PC-9 (cell line): ENCODE data around the gene CRIP1. TPM values are rescaled to one million over a fixed set of nuclear protein-coding genes. Genes with fewer than 3 reads are reported as not detected.

Experiments used
- BruUV-seq: library from RNA; stranded (reverse); fragments of 400-500 nt; replicated peaks from 2 replicates; lab custom pipeline; 2021; lab: Mats Ljungman, UMichigan
- CTCF ChIA-PET: fragments of 300-600 bp; sonication (Branson Sonifier 250); formaldehyde crosslinking; loops from one replicate; lab custom pipeline; 2022; ENCODE audit warnings: antibody characterized with exemption; lab: Charles Lee
- POLR2A ChIA-PET: fragments of 300-600 bp; sonication (Branson Sonifier 250); formaldehyde crosslinking; loops from one replicate; lab custom pipeline; 2022; ENCODE audit warnings: antibody characterized with exemption; ENCODE audit not compliant: unreplicated experiment; lab: Charles Lee
- DNase-seq, 2 experiments: peaks; one replicate each; pipeline versions ENCODE4 v3.0.0 to v3.0.0-alpha.2; 2015 to 2022; ENCODE audit warnings: mixed read lengths in 1 of 2
- H2AFZ ChIP-seq: fragments of 200-600 bp; sonication (generic); 2 replicates; pipeline ENCODE4 v1.8.1; 2017; ENCODE audit warnings: antibody characterized with exemption
- H3F3A ChIP-seq: fragments of 200-600 bp; sonication (generic); 2 replicates; pipeline ENCODE4 v1.8.1; 2017; ENCODE audit warnings: antibody characterized with exemption, mild to moderate bottlenecking, low read depth; ENCODE audit not compliant: insufficient read depth
- H3K27ac ChIP-seq: fragments of 200-600 bp; sonication (generic); 2 replicates; pipeline ENCODE4 v1.6.1; 2016; ENCODE audit warnings: mixed run types
- H3K27me3 ChIP-seq: fragments of 200-600 bp; sonication (generic); 2 replicates; pipeline ENCODE4 v1.6.1; 2016; ENCODE audit warnings: low read depth, mixed run types; ENCODE audit not compliant: insufficient read depth
- H3K36me3 ChIP-seq: fragments of 200-600 bp; sonication (generic); 2 replicates; pipeline ENCODE4 v1.6.1; 2016; ENCODE audit warnings: low read depth, mixed run types
- H3K4me1 ChIP-seq: fragments of 200-600 bp; sonication (generic); replicated peaks from 2 replicates; pipeline ENCODE4 v1.6.1; 2016; ENCODE audit warnings: mixed run types; ENCODE audit not compliant: insufficient read depth
- H3K4me2 ChIP-seq: fragments of 200-600 bp; sonication (generic); 2 replicates; pipeline ENCODE4 v1.6.1; 2017; ENCODE audit warnings: mixed run types
- H3K4me3 ChIP-seq: fragments of 200-600 bp; sonication (generic); 2 replicates; pipeline ENCODE4 v1.6.1; 2016; ENCODE audit warnings: mixed run types
- H3K79me2 ChIP-seq: fragments of 200-600 bp; sonication (generic); 2 replicates; pipeline ENCODE4 v1.6.1; 2017; ENCODE audit warnings: low read depth, mixed run types
- H3K9me2 ChIP-seq: fragments of 200-600 bp; sonication (generic); 2 replicates; pipeline ENCODE4 v1.8.1; 2017; ENCODE audit warnings: mild to moderate bottlenecking; ENCODE audit not compliant: insufficient read depth
- H3K9me3 ChIP-seq: fragments of 200-600 bp; sonication (generic); 2 replicates; pipeline ENCODE4 v1.8.1; 2016; ENCODE audit warnings: low read depth; ENCODE audit not compliant: insufficient read depth
- H4K20me1 ChIP-seq: fragments of 200-600 bp; sonication (generic); 2 replicates; pipeline ENCODE4 v1.8.1; 2017; ENCODE audit not compliant: insufficient read depth
- EZH2 ChIP-seq: fragments of 200-600 bp; sonication (generic); IDR thresholded peaks from 2 replicates; pipeline ENCODE4 v1.8.0; 2017; ENCODE audit warnings: antibody characterized with exemption, low read depth
- intact Hi-C: fragments of 100-400 bp; cut with micrococcal nuclease; formaldehyde crosslinking; loops from one replicate; pipeline ENCODE4 v1.10.0; 2022; ENCODE audit not compliant: unreplicated experiment
- total RNA-seq: library from RNA; stranded (reverse); gene quantifications from 2 replicates; pipeline ENCODE4 v1.2.3, GENCODE V29; 2021
- TF ChIP-seq, protein P1 (sequence below): fragments of 200-600 bp; sonication (generic); conservative IDR thresholded peaks from 2 replicates; pipeline ENCODE4 v1.6.1; 2017; ENCODE audit warnings: mixed run types, antibody characterized with exemption, mild to moderate bottlenecking, moderate library complexity

Gene CRIP1
- total RNA-seq, 1 experiment from 2014 or later, result 296 TPM

DNA sequence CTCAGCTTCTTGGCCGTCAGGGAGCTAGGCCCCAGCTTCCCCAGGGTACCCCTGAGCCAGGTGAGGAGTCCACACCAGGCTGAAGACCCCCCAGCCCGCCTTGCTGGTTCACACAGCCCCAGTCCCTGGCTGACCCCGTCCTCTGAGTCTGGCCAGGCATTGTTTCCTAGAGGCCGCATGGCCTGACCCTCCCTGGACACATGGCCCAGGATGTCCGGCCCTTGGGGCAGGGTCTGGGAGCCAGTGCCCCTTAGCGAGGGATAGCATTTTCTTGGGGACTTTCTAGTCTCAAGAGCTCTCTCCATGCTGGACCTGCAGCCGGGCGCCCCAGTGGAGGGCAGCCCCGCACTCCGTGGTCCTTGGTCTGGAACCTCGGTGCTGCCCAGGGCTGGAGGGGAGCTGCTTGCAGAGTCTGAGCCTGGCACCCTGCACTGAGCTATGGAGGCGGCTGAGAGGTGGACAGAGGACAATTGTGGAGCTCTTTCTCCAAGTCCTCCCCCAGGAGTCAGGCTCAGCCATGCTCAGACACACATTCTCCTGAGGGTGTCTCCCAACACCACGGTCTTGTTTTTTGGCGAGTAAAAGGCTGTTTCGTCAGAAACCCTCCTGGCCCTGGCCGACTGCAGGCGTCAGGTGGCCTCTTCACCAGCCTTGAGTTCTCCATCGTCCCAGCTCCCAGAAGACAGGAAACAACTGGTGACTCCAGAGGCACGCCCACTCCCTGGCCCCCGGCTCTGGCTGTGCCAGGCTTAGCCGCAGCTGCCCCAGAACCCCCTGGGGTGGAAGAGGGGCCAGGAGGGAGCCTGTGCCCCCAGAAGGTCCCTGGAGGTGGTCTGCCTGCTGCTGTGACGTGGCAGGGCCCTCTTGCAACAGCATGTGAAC is 29.7 kb upstream of the CRIP1 start:
- H3K79me2 ChIP-seq, result no peaks in the 10 kb centered on the region
- intact Hi-C loops, result no loop called here
- peaks cover 4% of the 10 kb centered on the region for H4K20me1 ChIP-seq
- no peaks in the 10 kb centered on the region for H3K4me1 ChIP-seq
- H3K36me3 ChIP-seq, result no peaks in the 10 kb centered on the region
- H3F3A ChIP-seq, result no peaks in the 10 kb centered on the region
- POLR2A ChIA-PET, result interaction anchor here (0.6 kb wide), 1 partner anchor 24 kb away, joined by 4 read pairs; no protein-coding TSS in a partner anchor
- no peak overlapping the region for H3K4me3 ChIP-seq
- no TSS peak for BruUV-seq
- no peaks in the 10 kb centered on the region for H3K9me2 ChIP-seq
- H3K4me2 ChIP-seq, result no peak overlapping the region
- H2AFZ ChIP-seq, result no peak overlapping the region
- H3K9me3 ChIP-seq, result no peaks in the 10 kb centered on the region
- DNase-seq, result no peak
- CTCF ChIA-PET, result no interaction called here
- no peak overlapping the region for H3K27ac ChIP-seq
- TF ChIP-seq EZH2, result no peak
- TF ChIP-seq, protein P1, sequence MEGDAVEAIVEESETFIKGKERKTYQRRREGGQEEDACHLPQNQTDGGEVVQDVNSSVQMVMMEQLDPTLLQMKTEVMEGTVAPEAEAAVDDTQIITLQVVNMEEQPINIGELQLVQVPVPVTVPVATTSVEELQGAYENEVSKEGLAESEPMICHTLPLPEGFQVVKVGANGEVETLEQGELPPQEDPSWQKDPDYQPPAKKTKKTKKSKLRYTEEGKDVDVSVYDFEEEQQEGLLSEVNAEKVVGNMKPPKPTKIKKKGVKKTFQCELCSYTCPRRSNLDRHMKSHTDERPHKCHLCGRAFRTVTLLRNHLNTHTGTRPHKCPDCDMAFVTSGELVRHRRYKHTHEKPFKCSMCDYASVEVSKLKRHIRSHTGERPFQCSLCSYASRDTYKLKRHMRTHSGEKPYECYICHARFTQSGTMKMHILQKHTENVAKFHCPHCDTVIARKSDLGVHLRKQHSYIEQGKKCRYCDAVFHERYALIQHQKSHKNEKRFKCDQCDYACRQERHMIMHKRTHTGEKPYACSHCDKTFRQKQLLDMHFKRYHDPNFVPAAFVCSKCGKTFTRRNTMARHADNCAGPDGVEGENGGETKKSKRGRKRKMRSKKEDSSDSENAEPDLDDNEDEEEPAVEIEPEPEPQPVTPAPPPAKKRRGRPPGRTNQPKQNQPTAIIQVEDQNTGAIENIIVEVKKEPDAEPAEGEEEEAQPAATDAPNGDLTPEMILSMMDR, result no peak
- H3K27me3 ChIP-seq, result no peaks in the 10 kb centered on the region

- Histone ChIP-seq H3K27ac (no peak overlapping the region), H3K9me2 (no peaks in the 10 kb centered on the region), H3K9me3 (no peaks in the 10 kb centered on the region), H3K4me1 (no peaks in the 10 kb centered on the region), H2AFZ (no peak overlapping the region), H3K4me2 (no peak overlapping the region), H3K4me3 (no peak overlapping the region), H4K20me1 (peaks cover 4% of the 10 kb centered on the region), H3K36me3 (no peaks in the 10 kb centered on the region), H3F3A (no peaks in the 10 kb centered on the region), H3K27me3 (no peaks in the 10 kb centered on the region), H3K79me2 (no peaks in the 10 kb centered on the region)
- TF ChIP-seq, protein P1, result no peak
- TF ChIP-seq EZH2, result no peak
- intact Hi-C loops, result no loop called here
- BruUV-seq, result no TSS peak
- ChIA-PET POLR2A (no interaction called here), CTCF (no interaction called here)
- DNase-seq, result no peak
Measured at GRCh38 chr14:105458010-105458409, 28.7 kb upstream of the CRIP1 start.

DNA sequence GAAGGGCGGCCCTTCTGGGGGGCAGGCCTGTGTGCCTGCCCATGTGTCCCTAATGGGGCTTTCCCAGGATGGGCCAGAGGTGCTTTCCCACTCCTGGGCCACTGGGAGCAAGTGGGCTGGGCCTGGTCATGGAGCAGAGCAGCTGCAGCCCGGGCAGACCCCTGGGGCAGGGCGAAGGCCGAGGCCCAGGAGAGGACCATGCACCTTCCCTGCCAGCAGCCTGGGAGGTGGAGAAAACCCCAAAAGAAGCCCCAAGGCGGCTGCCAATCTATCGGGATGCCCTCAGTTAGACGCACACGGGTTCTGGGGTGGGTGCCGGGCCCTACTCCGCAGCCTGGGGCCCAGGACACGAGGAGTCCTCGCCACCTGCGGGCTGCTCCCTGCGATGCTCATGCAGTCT is 28.1 kb upstream of the CRIP1 start:
- Histone ChIP-seq H3K9me3 (no peaks in the 10 kb centered on the region), H3K27ac (no peak overlapping the region), H4K20me1 (peaks cover 4% of the 10 kb centered on the region), H3K9me2 (no peaks in the 10 kb centered on the region), H3K4me2 (no peak overlapping the region), H3K4me3 (no peak overlapping the region), H3F3A (no peaks in the 10 kb centered on the region), H2AFZ (no peak overlapping the region), H3K4me1 (no peaks in the 10 kb centered on the region), H3K36me3 (no peaks in the 10 kb centered on the region), H3K27me3 (no peaks in the 10 kb centered on the region), H3K79me2 (no peaks in the 10 kb centered on the region)
- no peak for DNase-seq
- ChIA-PET POLR2A (no interaction called here), CTCF (no interaction called here)
- BruUV-seq, result no TSS peak
- TF ChIP-seq, protein P1, result no peak
- no peak for TF ChIP-seq EZH2
- intact Hi-C loops, result no loop called here
